ENCODE results near the gene POU2AF1. TPM values are rescaled to one million over a fixed set of nuclear protein-coding genes. Genes with fewer than 3 reads are reported as not detected.

The POU2AF1 gene
- total and polyA plus RNA-seq, 2 donors = 0.90 to 11.7 TPM

- Histone ChIP-seq H3K27me3 (ENCODE audit: control insufficient read depth in 2 of 2, insufficient read depth in 1 of 2, low read length in 1 of 2) (no peaks in the 10 kb centered on the region), H3K9me3 (ENCODE audit: control insufficient read depth in 2 of 2, insufficient read depth in 1 of 2, low read length in 1 of 2) (peaks cover 0 to 4% of the 10 kb centered on the region in 2 donors), H3K27ac (ENCODE audit: low read depth in 1 of 2, low read length in 1 of 2) (no peak overlapping the region), H3K4me1 (ENCODE audit: control insufficient read depth in 2 of 2, insufficient read depth in 2 of 2, low read length in 2 of 2) (no peaks in the 10 kb centered on the region), H3K4me3 (ENCODE audit: low read length in 2 of 2) (no peak overlapping the region), H3K36me3 (ENCODE audit: control insufficient read depth in 2 of 2, insufficient read depth in 2 of 2, low read length in 1 of 2) (no peaks in the 10 kb centered on the region)
- WGBS = 93% methylated on average over 5 of the region's 5 CpGs
- DNase-seq (ENCODE audit: low read depth in 6 of 9, low spot score in 9 of 9) = no peak
These were observed 24.0 kb downstream of the POU2AF1 start for GRCh38 chr11:111355101-111355500.

- H3K9me3 ChIP-seq (ENCODE audit: control insufficient read depth in 2 of 2, insufficient read depth in 1 of 2, low read length in 1 of 2) = peaks cover 0 to 4% of the 10 kb centered on the region in 2 donors
- H3K4me3 ChIP-seq (ENCODE audit: low read length in 2 of 2) = no peak overlapping the region
- 96% methylated on average over 2 of the region's 2 CpGs for WGBS
- no peak overlapping the region for H3K27ac ChIP-seq (ENCODE audit: low read depth in 1 of 2, low read length in 1 of 2)
- H3K27me3 ChIP-seq (ENCODE audit: control insufficient read depth in 2 of 2, insufficient read depth in 1 of 2, low read length in 1 of 2) = no peaks in the 10 kb centered on the region
- no peaks in the 10 kb centered on the region for H3K36me3 ChIP-seq (ENCODE audit: control insufficient read depth in 2 of 2, insufficient read depth in 2 of 2, low read length in 1 of 2)
- no peaks in the 10 kb centered on the region for H3K4me1 ChIP-seq (ENCODE audit: control insufficient read depth in 2 of 2, insufficient read depth in 2 of 2, low read length in 2 of 2)
- DNase-seq (ENCODE audit: low read depth in 6 of 9, low spot score in 9 of 9) = no peak
These were observed 24.5 kb downstream of the POU2AF1 start for GRCh38 chr11:111354601-111354891.

GRCh38 chr11:111353776-111354600, 25.1 kb downstream of the POU2AF1 start:
- H3K4me1 ChIP-seq (ENCODE audit: control insufficient read depth in 2 of 2, insufficient read depth in 2 of 2, low read length in 2 of 2) = no peaks in the 10 kb centered on the region
- H3K27ac ChIP-seq (ENCODE audit: low read depth in 1 of 2, low read length in 1 of 2) = no peak overlapping the region
- WGBS = 93% methylated on average over 16 of the region's 16 CpGs
- no peaks in the 10 kb centered on the region for H3K36me3 ChIP-seq (ENCODE audit: control insufficient read depth in 2 of 2, insufficient read depth in 2 of 2, low read length in 1 of 2)
- peaks cover 0 to 4% of the 10 kb centered on the region in 2 donors for H3K9me3 ChIP-seq (ENCODE audit: control insufficient read depth in 2 of 2, insufficient read depth in 1 of 2, low read length in 1 of 2)
- H3K4me3 ChIP-seq (ENCODE audit: low read length in 2 of 2) = no peak overlapping the region
- no peaks in the 10 kb centered on the region for H3K27me3 ChIP-seq (ENCODE audit: control insufficient read depth in 2 of 2, insufficient read depth in 1 of 2, low read length in 1 of 2)
- no peak for DNase-seq (ENCODE audit: low read depth in 6 of 9, low spot score in 9 of 9)

DNA sequence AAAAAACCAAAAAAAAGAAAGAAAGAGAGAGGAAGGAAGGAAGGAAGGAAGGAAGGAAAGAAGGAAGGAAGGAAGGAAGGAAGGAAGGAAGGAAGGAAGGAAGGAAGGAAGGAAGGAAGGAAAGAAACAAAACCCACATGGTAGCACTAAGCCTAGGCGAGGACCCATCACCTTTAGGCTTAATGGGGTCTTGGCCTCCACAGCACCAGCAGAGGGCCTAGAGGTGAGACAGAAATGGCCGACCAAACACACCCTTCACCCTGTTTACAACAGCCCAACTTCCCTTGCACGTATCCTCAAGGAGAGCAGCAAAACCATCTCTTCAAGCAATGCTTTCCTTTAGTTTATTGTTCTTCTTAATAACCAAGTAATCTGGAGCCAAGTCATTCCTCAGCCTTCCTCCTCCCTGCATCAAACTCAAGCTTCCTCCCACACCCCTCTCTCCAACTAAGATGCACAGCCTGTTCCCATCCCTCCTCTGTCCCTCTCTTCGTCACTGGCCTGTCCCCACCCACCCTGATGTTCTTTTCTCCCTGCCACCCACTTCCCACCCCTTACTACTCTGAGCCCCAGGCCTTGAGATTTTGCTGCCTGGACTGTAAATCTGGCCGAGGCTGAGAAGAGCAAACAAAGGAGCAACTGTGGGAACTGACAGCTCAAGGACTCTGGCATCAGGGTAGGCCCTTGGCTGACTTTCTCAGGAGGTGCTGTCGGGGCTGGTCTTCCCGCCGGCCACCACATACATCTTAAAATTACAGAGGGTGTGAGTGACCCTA, 26.0 kb downstream of the POU2AF1 start:
- WGBS = 96% methylated on average over 8 of the region's 8 CpGs
- no peaks in the 10 kb centered on the region for H3K36me3 ChIP-seq (ENCODE audit: control insufficient read depth in 2 of 2, insufficient read depth in 2 of 2, low read length in 1 of 2)
- H3K4me3 ChIP-seq (ENCODE audit: low read length in 2 of 2) = no peak overlapping the region
- H3K9me3 ChIP-seq (ENCODE audit: control insufficient read depth in 2 of 2, insufficient read depth in 1 of 2, low read length in 1 of 2) = peaks cover 0 to 4% of the 10 kb centered on the region in 2 donors
- H3K27me3 ChIP-seq (ENCODE audit: control insufficient read depth in 2 of 2, insufficient read depth in 1 of 2, low read length in 1 of 2) = no peaks in the 10 kb centered on the region
- H3K4me1 ChIP-seq (ENCODE audit: control insufficient read depth in 2 of 2, insufficient read depth in 2 of 2, low read length in 2 of 2) = no peaks in the 10 kb centered on the region
- no peak overlapping the region for H3K27ac ChIP-seq (ENCODE audit: low read depth in 1 of 2, low read length in 1 of 2)
- no peak for DNase-seq (ENCODE audit: low read depth in 6 of 9, low spot score in 9 of 9)

DNA sequence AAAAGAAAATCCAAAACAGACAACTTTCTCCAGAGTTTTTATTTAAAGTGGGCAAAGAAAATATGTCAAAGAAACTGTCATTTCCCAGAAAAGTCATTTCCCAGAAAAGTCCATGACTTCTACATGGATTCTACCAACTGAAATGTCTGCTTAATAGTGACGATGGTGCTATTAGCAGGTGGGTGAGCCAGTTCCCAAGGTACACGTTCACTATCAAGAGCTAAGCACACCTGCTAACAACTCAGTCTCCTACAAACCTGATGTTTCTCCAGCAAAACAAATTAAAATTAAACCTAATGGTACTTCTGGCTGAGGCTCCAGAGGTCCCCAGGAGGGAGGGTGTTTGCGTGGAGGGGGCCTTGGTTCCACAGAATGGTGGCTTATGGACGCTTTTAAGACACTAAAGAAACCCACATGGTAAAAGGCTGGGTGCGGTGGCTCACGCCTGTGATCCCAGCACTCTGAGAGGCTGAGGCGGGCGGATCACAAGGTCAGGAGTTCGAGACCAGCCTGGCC, 26.8 kb downstream of the POU2AF1 start:
- DNase-seq (ENCODE audit: low read depth in 6 of 9, low spot score in 9 of 9) = no peak
- no peak overlapping the region for H3K4me3 ChIP-seq (ENCODE audit: low read length in 2 of 2)
- 97% methylated on average over 9 of the region's 9 CpGs for WGBS
- no peaks in the 10 kb centered on the region for H3K36me3 ChIP-seq (ENCODE audit: control insufficient read depth in 2 of 2, insufficient read depth in 2 of 2, low read length in 1 of 2)
- peaks cover 0 to 4% of the 10 kb centered on the region in 2 donors for H3K9me3 ChIP-seq (ENCODE audit: control insufficient read depth in 2 of 2, insufficient read depth in 1 of 2, low read length in 1 of 2)
- H3K27ac ChIP-seq (ENCODE audit: low read depth in 1 of 2, low read length in 1 of 2) = no peak overlapping the region
- H3K4me1 ChIP-seq (ENCODE audit: control insufficient read depth in 2 of 2, insufficient read depth in 2 of 2, low read length in 2 of 2) = no peaks in the 10 kb centered on the region
- no peaks in the 10 kb centered on the region for H3K27me3 ChIP-seq (ENCODE audit: control insufficient read depth in 2 of 2, insufficient read depth in 1 of 2, low read length in 1 of 2)

DNA sequence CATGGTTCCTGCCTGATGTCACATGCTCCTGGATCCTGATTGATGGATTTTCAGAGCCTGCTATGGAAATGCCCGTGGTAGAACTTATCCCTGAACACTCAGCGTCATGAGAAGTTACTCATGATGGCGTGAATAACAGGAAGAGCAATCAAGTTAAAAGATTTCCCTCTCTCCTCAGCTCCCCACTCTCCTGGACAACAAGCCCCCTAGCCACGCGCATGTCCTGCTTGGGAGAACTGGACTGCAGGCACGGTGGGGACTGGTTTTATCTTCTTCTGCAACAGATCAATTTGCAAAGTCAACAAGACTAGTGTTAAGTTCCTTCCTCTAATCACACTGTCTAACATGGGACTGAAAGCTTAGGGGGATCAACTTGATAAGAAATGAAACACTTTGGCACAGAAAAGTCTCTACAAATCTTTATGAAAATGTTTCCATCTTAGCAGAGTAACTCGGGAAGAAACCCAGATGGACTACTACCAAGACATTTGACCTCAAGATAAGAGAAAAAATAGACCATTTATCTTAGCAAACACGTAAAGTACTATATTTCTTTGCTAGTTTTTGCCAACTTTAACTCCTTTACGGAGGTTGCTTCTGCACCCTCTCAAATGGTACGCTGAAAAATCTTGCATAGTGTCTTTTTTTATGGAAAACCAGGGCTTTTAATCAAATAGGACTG, 27.6 kb downstream of the POU2AF1 start:
- no peak for DNase-seq (ENCODE audit: low read depth in 6 of 9, low spot score in 9 of 9)
- Histone ChIP-seq H3K4me3 (ENCODE audit: low read length in 2 of 2) (no peak overlapping the region), H3K27me3 (ENCODE audit: control insufficient read depth in 2 of 2, insufficient read depth in 1 of 2, low read length in 1 of 2) (no peaks in the 10 kb centered on the region), H3K27ac (ENCODE audit: low read depth in 1 of 2, low read length in 1 of 2) (no peak overlapping the region), H3K36me3 (ENCODE audit: control insufficient read depth in 2 of 2, insufficient read depth in 2 of 2, low read length in 1 of 2) (no peaks in the 10 kb centered on the region), H3K9me3 (ENCODE audit: control insufficient read depth in 2 of 2, insufficient read depth in 1 of 2, low read length in 1 of 2) (peaks cover 0 to 4% of the 10 kb centered on the region in 2 donors), H3K4me1 (ENCODE audit: control insufficient read depth in 2 of 2, insufficient read depth in 2 of 2, low read length in 2 of 2) (no peaks in the 10 kb centered on the region)
- 85% methylated on average over 10 of the region's 10 CpGs for WGBS

DNA sequence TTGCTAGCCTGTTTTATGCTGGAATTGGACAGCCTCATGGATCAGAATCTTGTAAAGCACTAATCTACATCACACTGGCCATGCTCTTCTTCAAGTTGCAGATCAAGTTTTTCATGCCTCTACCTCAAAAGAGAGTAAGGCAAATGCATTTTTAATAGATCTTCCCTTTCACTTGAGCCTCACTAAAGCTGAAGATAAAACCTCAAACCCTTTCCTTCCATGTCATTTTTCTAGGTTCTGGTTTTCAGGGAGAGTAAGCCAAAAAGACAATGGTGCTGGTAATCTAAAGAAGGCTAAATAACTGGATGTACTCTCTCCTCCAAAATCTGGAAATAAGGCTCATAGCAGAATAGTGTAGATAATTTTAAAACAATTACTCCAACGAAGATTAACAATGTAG, 28.3 kb downstream of the POU2AF1 start:
- no peaks in the 10 kb centered on the region for H3K27me3 ChIP-seq (ENCODE audit: control insufficient read depth in 2 of 2, insufficient read depth in 1 of 2, low read length in 1 of 2)
- H3K4me3 ChIP-seq (ENCODE audit: low read length in 2 of 2) = no peak overlapping the region
- no peaks in the 10 kb centered on the region for H3K4me1 ChIP-seq (ENCODE audit: control insufficient read depth in 2 of 2, insufficient read depth in 2 of 2, low read length in 2 of 2)
- peaks cover 0 to 4% of the 10 kb centered on the region in 2 donors for H3K9me3 ChIP-seq (ENCODE audit: control insufficient read depth in 2 of 2, insufficient read depth in 1 of 2, low read length in 1 of 2)
- DNase-seq (ENCODE audit: low read depth in 6 of 9, low spot score in 9 of 9) = no peak
- H3K27ac ChIP-seq (ENCODE audit: low read depth in 1 of 2, low read length in 1 of 2) = no peak overlapping the region
- 84% methylated on average over 1 of the region's 1 CpG for WGBS
- no peaks in the 10 kb centered on the region for H3K36me3 ChIP-seq (ENCODE audit: control insufficient read depth in 2 of 2, insufficient read depth in 2 of 2, low read length in 1 of 2)

DNA sequence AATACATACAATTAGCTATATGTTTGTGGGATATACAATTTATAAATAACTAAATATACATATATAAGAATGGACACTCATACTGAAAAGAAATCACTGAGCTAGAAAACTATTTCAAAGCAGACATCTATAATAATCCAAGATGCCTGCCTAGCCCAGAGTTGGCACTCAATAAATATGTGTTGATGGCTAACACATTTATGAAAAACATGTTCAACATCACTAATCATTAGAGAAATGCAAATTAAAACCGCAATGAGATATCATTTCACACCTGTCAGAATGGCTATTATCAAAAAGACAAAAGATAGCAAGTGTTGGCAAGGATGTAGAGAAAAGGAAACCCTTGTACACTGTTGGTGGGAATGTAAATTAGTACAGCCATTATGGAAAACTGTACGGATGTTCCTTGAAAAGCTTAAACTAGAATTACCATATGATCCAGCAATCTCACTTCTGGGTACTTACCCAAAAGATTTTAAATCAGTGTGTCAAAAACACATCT, 29.8 kb downstream of the POU2AF1 start:
- no peak overlapping the region for H3K27ac ChIP-seq (ENCODE audit: low read depth in 1 of 2, low read length in 1 of 2)
- no peaks in the 10 kb centered on the region for H3K36me3 ChIP-seq (ENCODE audit: control insufficient read depth in 2 of 2, insufficient read depth in 2 of 2, low read length in 1 of 2)
- no peaks in the 10 kb centered on the region for H3K27me3 ChIP-seq (ENCODE audit: control insufficient read depth in 2 of 2, insufficient read depth in 1 of 2, low read length in 1 of 2)
- H3K4me1 ChIP-seq (ENCODE audit: control insufficient read depth in 2 of 2, insufficient read depth in 2 of 2, low read length in 2 of 2) = no peaks in the 10 kb centered on the region
- no peak overlapping the region for H3K4me3 ChIP-seq (ENCODE audit: low read length in 2 of 2)
- no peak for DNase-seq (ENCODE audit: low read depth in 6 of 9, low spot score in 9 of 9)
- H3K9me3 ChIP-seq (ENCODE audit: control insufficient read depth in 2 of 2, insufficient read depth in 1 of 2, low read length in 1 of 2) = peaks cover 0 to 2% of the 10 kb centered on the region in 2 donors
- 97% methylated on average over 2 of the region's 2 CpGs for WGBS

- WGBS = 90% methylated on average over 3 of the region's 3 CpGs
- Histone ChIP-seq H3K4me1 (ENCODE audit: control insufficient read depth in 2 of 2, insufficient read depth in 2 of 2, low read length in 2 of 2) (no peaks in the 10 kb centered on the region), H3K36me3 (ENCODE audit: control insufficient read depth in 2 of 2, insufficient read depth in 2 of 2, low read length in 1 of 2) (no peaks in the 10 kb centered on the region), H3K4me3 (ENCODE audit: low read length in 2 of 2) (no peak overlapping the region), H3K27me3 (ENCODE audit: control insufficient read depth in 2 of 2, insufficient read depth in 1 of 2, low read length in 1 of 2) (no peaks in the 10 kb centered on the region), H3K9me3 (ENCODE audit: control insufficient read depth in 2 of 2, insufficient read depth in 1 of 2, low read length in 1 of 2) (no peaks in the 10 kb centered on the region), H3K27ac (ENCODE audit: low read depth in 1 of 2, low read length in 1 of 2) (no peak overlapping the region)
- DNase-seq (ENCODE audit: low read depth in 6 of 9, low spot score in 9 of 9) = no peak
These were observed 30.9 kb downstream of the POU2AF1 start for GRCh38 chr11:111348147-111348546.

All from thymus (tissue), 11 donors.